Ovary (tissue), 9 donors: ENCODE measurements around the gene ARHGAP1. TPM values are rescaled to one million over a fixed set of nuclear protein-coding genes. Genes with fewer than 3 reads are reported as not detected.
A peak's percentile ranks its signal among the peaks of the same experiment; 100 is the strongest.

Experiments used
- DNase-seq, 5 donors: peaks; one replicate each; pipeline ENCODE4 v3.0.0-alpha.2; 2019 to 2020
- H3K27ac ChIP-seq, 2 donors: fragments of 200-600 bp; one replicate each; pipeline versions ENCODE4 v1.5.1 to v1.8.0; 2019 to 2022
- H3K27me3 ChIP-seq: fragments of 200-600 bp; one replicate; pipeline ENCODE4 v1.8.0; 2022
- H3K36me3 ChIP-seq: fragments of 200-600 bp; sonication (generic); one replicate; pipeline ENCODE4 v1.5.1; 2019
- H3K4me1 ChIP-seq: one replicate; pipeline ENCODE4 v1.8.1; 2013; ENCODE audit warnings: mild to moderate bottlenecking, moderate library complexity; ENCODE audit not compliant: insufficient read depth
- H3K4me3 ChIP-seq: fragments of 200-600 bp; sonication (generic); one replicate; pipeline ENCODE4 v1.5.1; 2017
- H3K9me3 ChIP-seq, 2 donors: fragments of 200-600 bp in 1 of 2; sonication (generic) in 1 of 2; one replicate each; pipeline versions ENCODE4 v1.5.1 to v1.8.1; 2013 to 2019; ENCODE audit warnings: mild to moderate bottlenecking in 1 of 2, moderate library complexity in 1 of 2
- EP300 ChIP-seq: sonication (generic); formaldehyde crosslinking; IDR thresholded peaks from one replicate; pipeline ENCODE4 v1.6.1; 2017; ENCODE audit warnings: antibody characterized with exemption
- POLR2A ChIP-seq: fragments of 450-650 bp; IDR thresholded peaks from one replicate; pipeline ENCODE4 v1.6.1; 2017; ENCODE audit warnings: antibody characterized with exemption, mild to moderate bottlenecking, moderate library complexity
- WGBS, 3 donors: extraction: QIAGEN DNeasy Blood & Tissue Kit in 1 of 3; methylation state at CpG; one replicate each; pipeline versions ENCODE4 v1.1.5 to v1.1.7; 2013 to 2017; 5-methylcytosine and 5-hydroxymethylcytosine counted together
- intact Hi-C, 4 donors: fragments of 100-400 bp; cut with DNase I; formaldehyde crosslinking; loops; one replicate each; pipeline versions ENCODE4 v1.11.0 to v1.15.1; 2022 to 2023
- polyA plus RNA-seq, 2 donors: library from polyadenylated mRNA; stranded (reverse); fragments of 200-250 nt in 1 of 2; fragments of 350-450 nt in 1 of 2; fragmentation: Illumina TruSeq in 1 of 2; extraction: RNeasy Lipid Tissue Mini Kit (QIAGEN cat#74804) in 1 of 2; gene quantifications; one replicate each; pipeline ENCODE4 v1.2.3, GENCODE V29; 2013 to 2014
- total RNA-seq, 7 donors: library from RNA; depleted of rRNA in 2 of 7; stranded (reverse); fragments of >200 nt in 2 of 7; fragmentation: NEBNext Ultra II Directional in 3 of 7; extraction: Animal tissue kit (Norgen Biotek cat#: 25700) in 3 of 7; gene quantifications; one replicate each; pipeline versions ENCODE4 v1.1.0 to v1.2.4, GENCODE V29; 2016 to 2023
- TF ChIP-seq, protein P1 (sequence below), 3 donors: fragments of 450-650 bp in 2 of 3; fragments of 200-600 bp in 1 of 3; IDR thresholded peaks; one replicate each; pipeline versions ENCODE4 v1.5.1 to v1.8.0; 2016 to 2022; ENCODE audit warnings: antibody characterized with exemption in 3 of 3, mild to moderate bottlenecking in 1 of 3
- donor health status: DM: no; HTN: no; CAD: no; lungs with moderate emphysema.
- donor health status: DM: no; HTN: no; CAD: no.
- donor health status: Bipolar disorder and iron deficiency.
- donor health status: DM: yes; HTN: yes; CAD: no.
- donor health status: DM: no; HTN: no; CAD: no.
- donor health status: DM: yes; HTN: yes; CAD: no.

Gene ARHGAP1
- total and polyA plus RNA-seq, 9 donors, result 24.1 to 95.9 (median 73.3) TPM

DNA sequence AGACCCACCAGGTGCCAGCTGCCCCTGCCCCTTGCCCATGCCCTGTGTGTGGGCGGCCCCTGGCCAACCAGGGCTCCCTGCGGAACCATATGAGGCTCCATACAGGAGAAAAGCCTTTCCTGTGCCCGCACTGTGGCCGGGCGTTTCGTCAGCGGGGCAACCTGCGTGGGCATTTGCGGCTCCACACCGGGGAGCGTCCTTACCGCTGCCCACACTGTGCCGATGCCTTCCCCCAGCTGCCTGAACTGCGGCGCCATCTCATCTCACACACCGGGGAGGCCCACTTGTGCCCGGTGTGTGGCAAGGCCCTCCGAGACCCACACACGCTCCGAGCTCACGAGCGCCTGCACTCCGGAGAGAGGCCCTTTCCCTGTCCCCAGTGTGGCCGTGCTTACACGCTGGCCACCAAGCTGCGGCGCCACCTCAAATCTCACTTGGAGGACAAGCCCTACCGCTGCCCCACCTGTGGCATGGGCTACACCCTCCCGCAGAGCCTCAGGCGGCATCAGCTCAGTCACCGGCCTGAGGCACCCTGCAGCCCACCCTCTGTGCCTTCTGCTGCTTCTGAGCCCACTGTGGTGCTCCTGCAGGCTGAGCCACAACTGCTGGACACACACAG is 4.8 kb upstream of the ARHGAP1 start:
- intact Hi-C loops, result no loop called here
- no peaks in the 10 kb centered on the region for H3K36me3 ChIP-seq

DNA sequence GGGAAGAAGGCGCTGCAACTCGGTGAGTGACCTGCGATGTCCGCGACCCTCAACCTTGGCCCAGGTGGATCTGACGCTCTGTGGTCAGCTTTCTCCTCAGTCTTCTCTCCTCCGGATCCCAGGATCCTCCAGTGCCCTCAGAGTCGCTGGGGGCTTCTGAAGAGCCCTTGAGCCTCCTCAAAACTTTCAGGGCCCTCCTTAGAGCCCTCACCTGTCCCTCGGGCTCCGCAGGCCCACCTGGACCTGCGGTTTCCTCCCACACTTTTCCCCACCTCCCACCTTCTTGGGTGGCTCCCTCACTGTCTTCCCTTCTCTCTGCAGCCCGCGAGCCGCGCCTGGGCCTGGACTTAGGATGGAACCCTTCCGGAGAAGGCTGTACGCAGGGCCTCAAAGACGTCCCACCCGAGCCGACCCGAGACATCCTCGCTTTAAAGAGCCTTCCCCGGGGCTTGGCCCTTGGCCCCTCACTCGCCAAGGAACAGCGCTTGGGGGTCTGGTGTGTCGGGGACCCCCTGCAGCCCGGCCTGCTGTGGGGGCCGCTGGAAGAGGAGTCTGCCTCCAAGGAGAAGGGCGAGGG is 747 bp upstream of the ARHGAP1 start:
- WGBS, 3 donors, result 0 to 1% (median 1%) methylated on average over 28 to 29 of the region's 29 CpGs
- Histone ChIP-seq H3K4me3 (peak overlapping the region; percentile 92), H3K27me3 (no peaks in the 10 kb centered on the region), H3K9me3 (no peaks in the 10 kb centered on the region), H3K4me1 (peaks cover 18% of the 10 kb centered on the region), H3K27ac (peak overlapping the region; percentile 61 to 80), H3K36me3 (no peaks in the 10 kb centered on the region)
- DNase-seq, result peak in 1 of 5 donors; percentile 48
- TF ChIP-seq POLR2A (no peak), EP300 (no peak)
- TF ChIP-seq, protein P1, sequence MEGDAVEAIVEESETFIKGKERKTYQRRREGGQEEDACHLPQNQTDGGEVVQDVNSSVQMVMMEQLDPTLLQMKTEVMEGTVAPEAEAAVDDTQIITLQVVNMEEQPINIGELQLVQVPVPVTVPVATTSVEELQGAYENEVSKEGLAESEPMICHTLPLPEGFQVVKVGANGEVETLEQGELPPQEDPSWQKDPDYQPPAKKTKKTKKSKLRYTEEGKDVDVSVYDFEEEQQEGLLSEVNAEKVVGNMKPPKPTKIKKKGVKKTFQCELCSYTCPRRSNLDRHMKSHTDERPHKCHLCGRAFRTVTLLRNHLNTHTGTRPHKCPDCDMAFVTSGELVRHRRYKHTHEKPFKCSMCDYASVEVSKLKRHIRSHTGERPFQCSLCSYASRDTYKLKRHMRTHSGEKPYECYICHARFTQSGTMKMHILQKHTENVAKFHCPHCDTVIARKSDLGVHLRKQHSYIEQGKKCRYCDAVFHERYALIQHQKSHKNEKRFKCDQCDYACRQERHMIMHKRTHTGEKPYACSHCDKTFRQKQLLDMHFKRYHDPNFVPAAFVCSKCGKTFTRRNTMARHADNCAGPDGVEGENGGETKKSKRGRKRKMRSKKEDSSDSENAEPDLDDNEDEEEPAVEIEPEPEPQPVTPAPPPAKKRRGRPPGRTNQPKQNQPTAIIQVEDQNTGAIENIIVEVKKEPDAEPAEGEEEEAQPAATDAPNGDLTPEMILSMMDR (IDR thresholded peaks at IDR 0.05), result no peak
- intact Hi-C loops, result no loop called here

More for the DNA sequence above, 4.8 kb upstream of the ARHGAP1 start:
- no peak overlapping the region for H3K4me3 ChIP-seq
- H3K4me1 ChIP-seq, result no peaks in the 10 kb centered on the region
- H3K9me3 ChIP-seq, result no peaks in the 10 kb centered on the region
- no peak overlapping the region for H3K27ac ChIP-seq
- TF ChIP-seq, protein P1 (IDR thresholded peaks at IDR 0.05), result no peak
- TF ChIP-seq POLR2A (no peak), EP300 (no peak)
- WGBS, 3 donors, result 94 to 97% (median 96%) methylated on average over 30 to 31 of the region's 31 CpGs
- no peaks in the 10 kb centered on the region for H3K27me3 ChIP-seq
- DNase-seq, result no peak

DNA sequence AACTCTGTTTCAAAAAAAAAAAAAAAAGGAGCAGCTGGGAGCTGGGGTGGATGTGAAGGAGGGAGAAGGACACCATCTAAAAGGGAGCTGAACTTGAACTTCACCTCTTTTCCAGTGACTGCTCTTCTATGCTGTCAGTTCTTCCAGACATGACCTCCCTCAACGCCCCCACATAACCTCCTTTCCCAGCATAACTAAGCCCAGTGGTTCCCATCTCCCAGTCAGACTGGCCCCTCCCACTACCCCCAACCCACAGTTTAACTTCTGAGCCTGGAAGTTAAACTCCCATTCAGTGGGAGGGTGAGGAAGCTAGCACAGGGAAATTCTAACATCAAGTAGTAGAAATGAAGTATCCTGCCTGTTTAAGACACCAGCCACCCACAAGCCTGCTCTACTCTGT is 1.8 kb downstream of the ARHGAP1 start:
- Histone ChIP-seq H3K27me3 (no peaks in the 10 kb centered on the region), H3K4me1 (peaks cover 22% of the 10 kb centered on the region), H3K4me3 (no peak overlapping the region), H3K36me3 (no peaks in the 10 kb centered on the region), H3K27ac (no peak overlapping the region), H3K9me3 (no peaks in the 10 kb centered on the region)
- DNase-seq, result no peak
- no peak for TF ChIP-seq POLR2A
- TF ChIP-seq EP300, result no peak
- TF ChIP-seq, protein P1 (IDR thresholded peaks at IDR 0.05), result no peak
- 22 to 26% (median 25%) methylated on average over 1 of the region's 1 CpG for WGBS, 3 donors
- intact Hi-C loops, result no loop called here

DNA sequence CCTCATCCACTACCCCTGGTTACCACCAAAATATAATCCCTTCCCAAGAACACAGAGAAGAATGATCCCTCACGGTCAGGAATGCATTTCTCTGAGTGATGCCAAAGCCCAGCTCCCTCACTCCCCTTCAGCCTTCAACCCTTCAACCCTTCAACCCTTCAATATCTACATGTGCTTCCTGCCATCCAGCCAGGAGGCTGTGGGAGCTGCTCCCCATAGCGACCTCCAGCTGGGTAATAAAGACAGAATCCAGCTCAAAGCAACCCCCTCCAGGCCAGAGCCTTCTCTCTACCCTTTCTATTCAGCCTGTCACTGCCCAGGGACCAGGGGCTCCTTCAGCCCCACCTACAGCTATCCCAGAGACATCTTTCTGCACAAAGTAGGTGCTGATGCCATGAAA is 2.7 kb downstream of the ARHGAP1 start:
- intact Hi-C loops, result no loop called here
- Histone ChIP-seq H3K36me3 (no peaks in the 10 kb centered on the region), H3K9me3 (no peaks in the 10 kb centered on the region), H3K4me3 (no peak overlapping the region), H3K27me3 (no peaks in the 10 kb centered on the region), H3K4me1 (peaks cover 22% of the 10 kb centered on the region), H3K27ac (no peak overlapping the region)
- 5 to 10% (median 7%) methylated on average over 2 of the region's 2 CpGs for WGBS, 3 donors
- TF ChIP-seq POLR2A (no peak), EP300 (no peak)
- TF ChIP-seq, protein P1 (IDR thresholded peaks at IDR 0.05), result no peak
- no peak for DNase-seq
